HepG2 (cell line): ENCODE measurements around the gene TARBP2. TPM values are rescaled to one million over a fixed set of nuclear protein-coding genes. Genes with fewer than 3 reads are reported as not detected.
A peak's percentile ranks its signal among the peaks of the same experiment; 100 is the strongest.

Experiments used
- ATAC-seq: fragments of 200-7000 bp; cut with Tn5 transposase; 3 replicates; pipeline ENCODE4 v1.9.1; 2020; ENCODE audit warnings: mild to moderate bottlenecking, moderate library complexity
- BruUV-seq: library from RNA; stranded (reverse); fragments of 400-500 nt; replicated peaks from 2 replicates; lab custom pipeline; 2021; lab: Mats Ljungman, UMichigan
- CTCF ChIA-PET: fragments of 300-600 bp; formaldehyde crosslinking; extraction: SDS; loops from one replicate; lab custom pipeline; 2021; ENCODE audit warnings: low total read pairs, inconsistent platforms, low intra/inter-chr PET ratio; lab: Yijun Ruan, JAX
- POLR2A ChIA-PET: fragments of 350-600 bp; sonication (Branson Sonifier 250); formaldehyde crosslinking; loops from one replicate; lab custom pipeline; 2020; ENCODE audit warnings: antibody characterized with exemption, inconsistent platforms; lab: Yijun Ruan, JAX
- DNase-seq: peaks from one replicate; pipeline ENCODE4 v3.0.0-alpha.2; 2015; ENCODE audit warnings: low spot score
- FAIRE-seq: peaks from 3 replicates; lab custom pipeline; 2011; peaks lifted over from hg19 to GRCh38; lab: Jason Lieb, UNC
- H2AFZ ChIP-seq: one replicate; pipeline ENCODE4 v1.6.1; 2011; ENCODE audit warnings: low read length, inconsistent platforms
- H3K27ac ChIP-seq: fragments of 300-600 bp; 3 replicates; pipeline ENCODE4 v1.8.0; 2011; ENCODE audit warnings: mixed run types, mild to moderate bottlenecking, mixed read lengths, low read length, inconsistent platforms; ENCODE audit not compliant: insufficient read depth; ENCODE audit errors: extremely low read length
- H3K27me3 ChIP-seq, 2 experiments: fragments of 200-600 bp in 1 of 2; 2 replicates in 1 of 2; 3 replicates in 1 of 2; pipeline versions ENCODE4 v1.6.0 to v1.8.0; 2011; ENCODE audit warnings: low read length in 2 of 2, mild to moderate bottlenecking in 2 of 2, moderate library complexity in 2 of 2, inconsistent platforms in 1 of 2; ENCODE audit not compliant: insufficient read depth in 2 of 2, control insufficient read depth in 1 of 2
- H3K36me3 ChIP-seq, 2 experiments: fragments of 200-600 bp in 1 of 2; replicated peaks in 1 of 2; 2 replicates in 1 of 2; 3 replicates in 1 of 2; pipeline versions ENCODE4 v1.5.1 to v1.8.0; 2011; ENCODE audit warnings: low read length in 2 of 2, inconsistent platforms in 1 of 2; ENCODE audit not compliant: insufficient read depth in 2 of 2, control insufficient read depth in 1 of 2
- H3K4me1 ChIP-seq: 2 replicates; pipeline ENCODE4 v1.5.1; 2012; ENCODE audit warnings: low read length, inconsistent platforms; ENCODE audit not compliant: insufficient read depth
- H3K4me2 ChIP-seq: 2 replicates; pipeline ENCODE4 v1.6.0; 2011; ENCODE audit warnings: low read depth, low read length, inconsistent platforms
- H3K4me3 ChIP-seq, 3 experiments: fragments of 200-600 bp in 1 of 3; sonication (generic), shearing (Covaris generic) in 1 of 3; replicated peaks in 1 of 3; 2 replicates each; pipeline ENCODE4 v1.5.1; 2011 to 2016; ENCODE audit warnings: low read length in 3 of 3, inconsistent platforms in 2 of 3, low read depth in 2 of 3, mild to moderate bottlenecking in 2 of 3, control low read depth in 1 of 3, mixed read lengths in 1 of 3; ENCODE audit not compliant: insufficient read depth in 1 of 3
- H3K79me2 ChIP-seq: one replicate; pipeline ENCODE4 v1.6.1; 2011; ENCODE audit warnings: low read length, inconsistent platforms; ENCODE audit not compliant: insufficient read depth
- H3K9ac ChIP-seq: 2 replicates; pipeline ENCODE4 v1.6.0; 2011; ENCODE audit warnings: mild to moderate bottlenecking, low read depth, low read length, inconsistent platforms; ENCODE audit not compliant: insufficient read depth
- H3K9me3 ChIP-seq: 2 replicates; pipeline ENCODE4 v1.5.1; 2012; ENCODE audit warnings: mild to moderate bottlenecking, low read length
- H4K20me1 ChIP-seq: 2 replicates; pipeline ENCODE4 v1.6.0; 2011; ENCODE audit warnings: inconsistent platforms, mild to moderate bottlenecking, low read length, moderate library complexity; ENCODE audit not compliant: insufficient read depth
- ADNP ChIP-seq: sonication (generic); formaldehyde crosslinking; IDR thresholded peaks from 2 replicates; pipeline ENCODE4 v1.4.0; 2020; ENCODE audit warnings: missing genetic modification reagents
- HES4 ChIP-seq: sonication (generic); formaldehyde crosslinking; IDR thresholded peaks from 2 replicates; pipeline ENCODE4 v1.9.0; 2021; ENCODE audit warnings: mild to moderate bottlenecking, missing genetic modification reagents, borderline replicate concordance
- RAD21 ChIP-seq: fragments of 450-650 bp; formaldehyde crosslinking; IDR thresholded peaks from 2 replicates; pipeline ENCODE4 v1.5.0; 2020; ENCODE audit warnings: mild to moderate bottlenecking
- RBFOX2 ChIP-seq: fragments of 200-400 bp; formaldehyde crosslinking; IDR thresholded peaks from 2 replicates; pipeline ENCODE4 v1.6.1; 2017; ENCODE audit warnings: low read depth, mild to moderate bottlenecking, low read length
- RNF2 ChIP-seq: fragments of 450-650 bp; conservative IDR thresholded peaks from 2 replicates; pipeline ENCODE4 v1.6.1; 2016; ENCODE audit warnings: low read depth
- SIX1 ChIP-seq: sonication (generic); formaldehyde crosslinking; IDR thresholded peaks from 2 replicates; pipeline ENCODE4 v1.4.0; 2020; ENCODE audit warnings: missing genetic modification reagents, borderline replicate concordance
- ZFP90 ChIP-seq: sonication (generic); formaldehyde crosslinking; IDR thresholded peaks from 2 replicates; pipeline ENCODE4 v1.8.0; 2022; ENCODE audit warnings: missing genetic modification reagents, mild to moderate bottlenecking, inconsistent platforms, borderline replicate concordance
- ZNF44 ChIP-seq: sonication (generic); formaldehyde crosslinking; IDR thresholded peaks from 2 replicates; pipeline ENCODE4 v1.5.1; 2020; ENCODE audit warnings: mild to moderate bottlenecking, missing genetic modification reagents
- WGBS: methylation state at CpG from one replicate; pipeline ENCODE4 v1.1.6; 2017; ENCODE audit warnings: low lambda C conversion rate; 5-methylcytosine and 5-hydroxymethylcytosine counted together
- in situ Hi-C: cut with HindIII; loops from 2 replicates; pipeline ENCODE4 v1.10.0; 2017; ENCODE audit warnings: low pct_unique_long_range_greater_than_20kb; ENCODE audit not compliant: extremely low pct_ligation_motif_present
- intact Hi-C: fragments of 100-400 bp; cut with micrococcal nuclease; formaldehyde crosslinking; loops from one replicate; pipeline ENCODE4 v1.10.0; 2022; ENCODE audit not compliant: unreplicated experiment
- polyA plus RNA-seq, 8 experiments: library from polyadenylated mRNA; depleted of rRNA in 3 of 8; stranded (reverse) in 7 of 8; unstranded in 1 of 8; fragments of >200 nt; fragmentation: Illumina TruSeq in 4 of 8; extraction: Trizol in 4 of 8; gene quantifications; 2 replicates each; pipeline versions ENCODE4 v1.2.1 to v1.2.3, GENCODE V29; 2011 to 2016; ENCODE audit warnings: low read depth in 4 of 8, missing spikeins in 1 of 8, mixed read lengths in 1 of 8; ENCODE audit not compliant: insufficient read depth in 1 of 8
- total RNA-seq, 5 experiments: library from RNA; depleted of rRNA; stranded (reverse); fragments of >200 nt; fragmentation: Illumina TruSeq; extraction: Trizol; gene quantifications; 2 replicates each; pipeline ENCODE4 v1.2.3, GENCODE V29; 2016; ENCODE audit warnings: low read depth in 1 of 5

The TARBP2 gene
- total and polyA plus RNA-seq, 2 of the 13 experiments (the other 11 are each of a cell fraction or from before 2014, with no cell fraction given): 47.0 to 55.5 TPM

DNA sequence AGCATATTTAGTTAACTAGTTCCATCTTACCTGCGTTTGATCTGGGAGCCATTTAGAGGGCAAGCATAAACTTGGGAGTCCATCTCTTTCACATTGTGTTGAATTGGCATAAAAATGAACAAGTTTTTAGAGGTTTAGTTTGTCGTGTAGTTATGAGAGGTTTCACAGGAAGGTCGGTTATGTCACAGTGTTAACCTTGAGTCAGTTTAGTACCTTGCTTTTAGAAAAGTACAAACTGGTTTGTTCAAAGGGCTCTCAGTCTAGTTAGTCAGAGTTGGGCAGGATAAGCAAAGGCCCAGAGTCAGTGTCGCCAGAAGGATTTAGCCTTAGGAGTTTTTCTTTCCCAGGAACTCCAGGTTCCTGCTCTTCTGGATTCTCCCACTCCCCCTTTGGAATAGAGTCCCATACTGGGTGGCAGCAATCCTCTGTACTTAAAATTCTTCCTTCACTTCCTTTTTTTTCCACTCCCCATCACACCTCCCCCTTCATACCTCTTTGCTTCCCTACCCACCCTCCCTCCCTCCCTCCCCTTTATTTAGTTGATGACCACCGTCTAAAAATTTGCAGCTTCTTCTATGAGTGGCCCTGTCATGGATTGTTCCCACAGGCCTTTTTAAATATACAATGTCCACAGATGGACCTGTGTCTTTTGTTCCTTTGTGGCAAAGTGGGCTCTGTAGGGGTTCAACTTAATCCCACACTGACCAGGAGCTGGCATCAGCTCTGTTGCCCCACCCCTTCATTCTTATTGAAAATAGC lies 37.1 kb upstream of the TARBP2 start:
- ATAC-seq (peak; percentile 4; the same call in 2 of the 3 replicates), FAIRE-seq (no peak)
- Histone ChIP-seq H3K79me2 (peaks cover 66% of the 10 kb centered on the region), H3K4me1 (peaks cover 57% of the 10 kb centered on the region), H3K4me3 (no peak overlapping the region), H2AFZ (no peak overlapping the region), H3K4me2 (no peak overlapping the region), H3K27me3 (no peaks in the 10 kb centered on the region), H3K27ac (no peak overlapping the region), H3K36me3 (peaks cover 41 to 98% of the 10 kb centered on the region in 2 experiments)
- WGBS: 89% methylated on average over 5 of the region's 5 CpGs
- CTCF ChIA-PET: no interaction called here
- POLR2A ChIA-PET: interaction anchor here (1.0 kb wide), 1 partner anchor 9 kb away, joined by 3 read pairs; no protein-coding TSS in a partner anchor
- BruUV-seq: no TSS peak
- in situ Hi-C loops (no loop called here), intact Hi-C loops (no loop called here)
- TF ChIP-seq ZNF44 (CRISPR knock-in tag) (no peak), HES4 (CRISPR knock-in tag) (no peak), RNF2 (no peak), RAD21 (no peak), ADNP (CRISPR knock-in tag) (no peak), ZFP90 (CRISPR knock-in tag) (no peak), RBFOX2 (peak; percentile 27; the same call in 1 of the 2 replicates), SIX1 (no peak)
- TF ChIP-seq, all 625 proteins: peak for 1
- Histone ChIP-seq H4K20me1 (peaks cover 77% of the 10 kb centered on the region), H3K9ac (no peak overlapping the region), H3K9me3 (no peaks in the 10 kb centered on the region)
- DNase-seq: no peak
